ENCODE measurements around the gene HIGD2A. TPM values are rescaled to one million over a fixed set of nuclear protein-coding genes. Genes with fewer than 3 reads are reported as not detected.

Gene HIGD2A
- 10 to 100 TPM; 54.3 to 96.3 (median 85.1) TPM for total RNA-seq

GRCh38 chr5:176388444-176389134 lies at the start of gene HIGD2A, which contains the start of gene NOP16:
Gene HIGD2A, plus strand, starts transcription at chr5:176388751. Its CDS starts 69 bp downstream, at chr5:176388820.
Gene NOP16, minus strand, starts transcription at chr5:176388598. Its CDS starts 59 bp downstream, at chr5:176388539.
- peak; percentile 65 to 94 for TF ChIP-seq EP300 (IDR thresholded peaks at IDR 0.05)
- TF ChIP-seq CTCF (IDR thresholded peaks at IDR 0.05), result peak in 2 of 5 experiments; percentile 59 to 67
- peak; percentile 22 to 47 for TF ChIP-seq POLR2A (IDR thresholded peaks at IDR 0.05)
- peak; percentile 99 to 100 for DNase-seq (ENCODE audit: low spot score in 2 of 2)
- peak within 1 kb of the TSS; percentile 71 to 98 (median 96) for H3K27ac ChIP-seq
- H3K27me3 ChIP-seq, result no peaks in the 10 kb centered on the region
- H3K36me3 ChIP-seq, result peaks cover 0 to 66% (median 12%) of the 10 kb centered on the region in 3 donors
- peak within 1 kb of the TSS; percentile 73 to 92 (median 76) for H3K4me3 ChIP-seq
- WGBS, 2 donors, result 1% methylated on average over 34 to 43 of the region's 47 CpGs
- H3K4me1 ChIP-seq, result peaks cover 0 to 35% (median 15%) of the 10 kb centered on the region in 4 donors
- H3K9me3 ChIP-seq, result no peaks in the 10 kb centered on the region

GRCh38 chr5:176339304-176339703 lies 49.2 kb upstream of the HIGD2A start:
- WGBS, 2 donors, result 91 to 92% methylated on average over 5 of the region's 5 CpGs
- no peak for DNase-seq (ENCODE audit: low spot score in 2 of 2)

GRCh38 chr5:176341325-176342157 lies 47.0 kb upstream of the HIGD2A start:
- Histone ChIP-seq H3K4me3 (no peak overlapping the region), H3K4me1 (no peaks in the 10 kb centered on the region), H3K27me3 (no peaks in the 10 kb centered on the region), H3K36me3 (peaks cover 0 to 65% (median 0%) of the 10 kb centered on the region in 3 donors), H3K27ac (no peak overlapping the region), H3K9me3 (no peaks in the 10 kb centered on the region)
- TF ChIP-seq CTCF (IDR thresholded peaks at IDR 0.05) (no peak), EP300 (IDR thresholded peaks at IDR 0.05) (no peak), POLR2A (IDR thresholded peaks at IDR 0.05) (no peak)
- WGBS, 2 donors, result 84 to 100% methylated on average over 2 of the region's 2 CpGs
- no peak for DNase-seq (ENCODE audit: low spot score in 2 of 2)

More at GRCh38 chr5:176339304-176339703, 49.2 kb upstream of the HIGD2A start:
- peaks cover 0 to 57% (median 0%) of the 10 kb centered on the region in 3 donors for H3K36me3 ChIP-seq
- TF ChIP-seq POLR2A (IDR thresholded peaks at IDR 0.05) (no peak), EP300 (IDR thresholded peaks at IDR 0.05) (no peak), CTCF (IDR thresholded peaks at IDR 0.05) (no peak)
- H3K4me1 ChIP-seq, result no peaks in the 10 kb centered on the region
- H3K27ac ChIP-seq, result no peak overlapping the region
- H3K27me3 ChIP-seq, result no peaks in the 10 kb centered on the region
- no peak overlapping the region for H3K4me3 ChIP-seq
- no peaks in the 10 kb centered on the region for H3K9me3 ChIP-seq

GRCh38 chr5:176342158-176342483 lies 46.4 kb upstream of the HIGD2A start:
- peaks cover 0 to 65% (median 0%) of the 10 kb centered on the region in 3 donors for H3K36me3 ChIP-seq
- H3K4me3 ChIP-seq, result no peak overlapping the region
- H3K4me1 ChIP-seq, result no peaks in the 10 kb centered on the region
- no peak overlapping the region for H3K27ac ChIP-seq
- H3K27me3 ChIP-seq, result no peaks in the 10 kb centered on the region
- DNase-seq (ENCODE audit: low spot score in 2 of 2), result no peak
- TF ChIP-seq POLR2A (IDR thresholded peaks at IDR 0.05) (no peak), EP300 (IDR thresholded peaks at IDR 0.05) (no peak), CTCF (IDR thresholded peaks at IDR 0.05) (no peak)
- WGBS, 2 donors, result 79 to 95% methylated on average over 1 of the region's 1 CpG
- H3K9me3 ChIP-seq, result no peaks in the 10 kb centered on the region
